HG03520 (cell line): ENCODE measurements around the gene GLI1.
"Not testable (repeated sequence)": the region's sequence is repeated elsewhere in the genome, so short reads cannot be mapped to it uniquely, and the experiment has no call there.

Experiments
- ATAC-seq: cut with Tn5 transposase; IDR thresholded peaks from one replicate; pipeline ENCODE4 v1.9.1; 2021; ENCODE audit warnings: mild to moderate bottlenecking, moderate library complexity; ENCODE audit not compliant: unreplicated experiment

GLI1 gene

DNA sequence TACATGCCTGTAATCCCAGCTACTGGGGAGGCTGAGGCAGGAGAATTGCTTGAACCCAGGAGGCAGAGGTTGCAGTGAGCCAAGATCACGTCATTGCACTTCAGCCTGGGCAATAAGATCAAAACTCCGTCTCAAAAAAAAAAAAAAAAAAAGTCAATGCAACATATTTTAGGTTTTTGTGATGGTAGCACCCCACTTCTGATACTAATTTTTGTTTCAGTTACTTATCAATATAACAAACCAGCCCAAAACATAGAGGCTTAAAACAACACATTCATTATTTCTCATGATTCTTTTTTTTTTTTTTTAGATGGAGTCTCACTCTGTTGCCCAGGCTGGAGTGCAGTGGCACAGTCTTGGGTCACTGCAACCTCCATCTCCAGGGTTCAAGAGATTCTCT is 18.2 kb upstream of the GLI1 start:
- not testable (repeated sequence) for ATAC-seq

DNA sequence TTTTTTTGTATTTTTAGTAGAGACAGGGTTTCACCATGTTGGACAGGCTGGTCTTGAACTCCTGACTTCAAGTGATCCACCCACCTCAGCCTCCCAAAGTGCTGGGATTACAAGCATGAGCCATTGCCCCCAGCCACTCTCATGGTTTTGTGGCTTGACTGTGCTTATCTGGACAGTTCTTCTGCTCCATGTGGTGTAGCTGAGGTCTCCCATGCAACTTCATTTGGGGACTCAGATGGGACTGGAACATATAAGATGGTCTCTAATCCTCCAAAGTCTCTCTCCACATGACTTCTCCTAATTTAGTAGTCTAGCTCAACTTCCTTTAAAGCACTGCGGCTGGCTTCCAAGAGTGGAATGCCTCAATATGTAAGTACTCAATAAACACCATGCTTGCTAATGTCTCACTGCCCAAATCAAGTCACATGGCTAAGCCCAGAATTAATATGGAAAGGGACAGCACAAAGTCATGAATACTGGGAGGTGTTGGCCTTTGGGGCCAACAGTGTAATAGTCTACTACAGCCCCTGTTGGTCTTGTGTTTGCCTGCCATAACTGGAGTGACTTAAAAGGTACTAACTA is 17.6 kb upstream of the GLI1 start:
- no peak for ATAC-seq

DNA sequence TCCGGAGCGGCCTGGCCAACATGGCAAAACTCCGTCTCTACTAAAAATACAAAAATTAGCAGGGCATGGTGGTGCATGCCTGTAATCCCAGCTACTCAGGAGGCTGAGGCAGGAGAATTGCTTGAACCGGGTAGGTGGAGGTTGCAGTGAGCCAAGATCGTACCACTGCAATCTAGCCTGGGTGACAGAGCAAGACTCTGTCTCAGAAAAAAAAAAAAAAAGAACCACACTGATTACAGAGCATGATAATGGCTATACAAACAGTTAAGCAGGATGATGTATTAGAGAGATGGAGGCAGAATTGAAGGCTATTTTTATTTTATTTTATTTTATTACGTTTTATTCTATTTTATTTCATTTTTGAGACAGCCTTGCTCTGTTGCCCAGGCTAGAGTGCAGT is 15.2 kb upstream of the GLI1 start:
- ATAC-seq, result not testable (repeated sequence)

DNA sequence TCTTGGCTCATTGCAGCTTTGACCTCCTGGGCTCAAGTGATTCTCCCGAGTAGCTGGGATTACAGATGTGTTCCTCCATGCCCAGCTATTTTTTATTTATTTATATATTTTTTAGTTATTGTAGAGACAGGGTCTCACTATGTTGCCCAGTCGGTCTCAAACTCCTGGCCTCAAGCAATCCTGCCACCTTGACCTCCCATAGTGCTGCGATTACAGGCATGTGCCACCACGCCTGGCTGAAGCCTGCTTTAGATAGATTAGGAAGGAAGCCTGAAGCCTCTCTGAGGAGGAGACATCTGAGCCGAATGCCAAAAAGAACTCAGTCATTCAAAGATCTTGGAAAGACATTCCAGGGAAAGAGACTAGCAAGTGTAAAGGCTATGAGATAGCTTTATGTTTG is 14.8 kb upstream of the GLI1 start:
- ATAC-seq, result no peak

DNA sequence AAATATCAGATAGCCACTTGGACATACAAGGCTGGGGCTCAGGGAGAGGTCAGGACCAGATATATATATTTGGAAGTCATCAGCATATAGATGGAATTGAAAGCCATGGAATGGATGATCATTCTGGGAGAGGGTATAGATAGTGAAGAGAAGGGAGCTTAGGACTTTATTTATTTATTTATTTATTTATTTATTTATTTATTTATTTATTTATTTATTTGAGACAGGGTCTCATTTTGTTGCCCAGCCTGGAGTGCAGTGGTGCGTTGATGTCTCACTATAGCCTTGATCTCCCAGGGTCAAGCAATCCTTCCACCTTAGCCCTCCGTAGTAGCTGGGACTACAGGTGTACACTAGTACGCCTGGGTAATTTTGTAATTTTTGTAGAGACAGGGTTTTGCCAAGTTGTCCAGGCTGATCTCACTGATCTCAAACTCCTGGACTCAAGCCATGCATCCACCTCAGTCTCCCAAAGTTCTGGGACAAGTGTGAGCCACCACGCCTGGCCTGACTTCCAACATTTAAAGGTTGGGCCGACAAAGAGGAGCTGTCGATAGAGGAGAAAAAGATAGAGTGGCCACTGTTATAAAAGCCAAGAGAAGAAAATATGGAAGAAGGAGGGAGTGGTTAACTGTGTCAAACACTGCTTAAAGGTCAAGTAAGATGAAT is 13.2 kb upstream of the GLI1 start:
- no peak for ATAC-seq

DNA sequence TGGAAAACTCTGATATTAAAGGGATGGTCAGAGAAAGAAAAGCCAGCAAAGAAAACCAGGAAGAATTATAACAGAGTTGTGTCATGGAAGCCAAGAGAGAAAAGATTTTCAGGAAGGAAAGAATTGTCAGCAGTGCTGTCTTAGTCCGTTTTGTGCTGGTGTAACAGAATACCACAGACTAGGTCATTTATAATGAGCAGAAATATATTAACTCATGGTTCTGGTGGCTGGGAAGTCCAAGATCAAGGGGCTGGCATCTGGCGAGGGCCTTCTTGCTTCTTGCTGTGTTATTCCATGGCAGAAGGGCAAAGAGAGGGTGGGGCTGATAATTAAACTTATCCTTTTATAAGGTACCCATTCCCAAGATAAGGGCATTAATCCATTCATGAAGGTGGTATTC is 10.9 kb upstream of the GLI1 start:
- ATAC-seq, result no peak

DNA sequence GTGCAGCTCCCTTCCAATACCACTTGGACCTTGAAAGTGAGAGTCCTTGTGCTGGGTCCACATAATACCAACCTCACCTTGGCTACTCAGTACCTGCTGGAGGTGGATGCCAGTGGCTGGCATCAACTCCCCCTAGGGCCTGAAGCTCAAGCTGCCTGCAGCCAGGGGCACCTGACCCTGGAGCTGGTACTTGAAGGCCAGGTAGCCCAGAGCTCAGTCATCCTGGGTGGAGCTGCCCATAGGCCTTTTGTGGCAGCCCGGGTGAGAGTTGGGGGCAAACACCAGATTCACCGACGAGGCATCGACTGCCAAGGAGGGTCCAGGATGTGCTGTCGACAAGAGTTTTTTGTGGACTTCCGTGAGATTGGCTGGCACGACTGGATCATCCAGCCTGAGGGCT is 10.2 kb upstream of the GLI1 start:
- no peak for ATAC-seq

DNA sequence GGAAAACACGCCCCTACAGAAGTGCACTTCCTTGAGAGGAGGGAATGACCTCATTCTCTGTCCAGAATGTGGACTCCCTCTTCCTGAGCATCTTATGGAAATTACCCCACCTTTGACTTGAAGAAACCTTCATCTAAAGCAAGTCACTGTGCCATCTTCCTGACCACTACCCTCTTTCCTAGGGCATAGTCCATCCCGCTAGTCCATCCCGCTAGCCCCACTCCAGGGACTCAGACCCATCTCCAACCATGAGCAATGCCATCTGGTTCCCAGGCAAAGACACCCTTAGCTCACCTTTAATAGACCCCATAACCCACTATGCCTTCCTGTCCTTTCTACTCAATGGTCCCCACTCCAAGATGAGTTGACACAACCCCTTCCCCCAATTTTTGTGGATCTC is 9.5 kb upstream of the GLI1 start:
- ATAC-seq, result no peak

DNA sequence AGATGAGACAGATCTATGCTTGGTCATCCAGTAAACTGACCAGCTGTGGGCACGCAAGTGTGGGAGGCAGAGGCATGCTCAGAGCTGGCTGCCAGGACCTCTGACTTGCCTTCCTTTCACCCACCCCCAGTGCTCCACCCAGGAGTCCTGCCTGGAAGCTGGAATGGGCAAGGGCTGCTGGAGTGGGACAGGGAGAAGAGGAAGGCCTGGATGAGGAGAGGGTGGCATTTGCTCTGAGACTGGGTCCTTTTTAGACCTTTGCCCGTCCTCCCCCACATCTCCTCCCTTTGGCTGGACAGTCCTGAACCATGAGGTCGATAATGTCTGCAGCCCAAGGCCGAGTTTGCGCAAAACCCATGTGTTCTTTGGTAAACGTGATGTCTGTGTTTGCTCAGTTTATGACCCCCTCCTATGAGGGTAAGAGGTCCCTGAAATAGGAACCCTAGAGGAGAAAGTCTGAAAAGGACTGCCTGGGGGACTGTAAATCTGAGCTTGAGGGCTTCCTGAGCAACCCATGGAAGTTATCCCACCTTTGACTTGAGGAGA is 8.3 kb upstream of the GLI1 start:
- no peak for ATAC-seq

DNA sequence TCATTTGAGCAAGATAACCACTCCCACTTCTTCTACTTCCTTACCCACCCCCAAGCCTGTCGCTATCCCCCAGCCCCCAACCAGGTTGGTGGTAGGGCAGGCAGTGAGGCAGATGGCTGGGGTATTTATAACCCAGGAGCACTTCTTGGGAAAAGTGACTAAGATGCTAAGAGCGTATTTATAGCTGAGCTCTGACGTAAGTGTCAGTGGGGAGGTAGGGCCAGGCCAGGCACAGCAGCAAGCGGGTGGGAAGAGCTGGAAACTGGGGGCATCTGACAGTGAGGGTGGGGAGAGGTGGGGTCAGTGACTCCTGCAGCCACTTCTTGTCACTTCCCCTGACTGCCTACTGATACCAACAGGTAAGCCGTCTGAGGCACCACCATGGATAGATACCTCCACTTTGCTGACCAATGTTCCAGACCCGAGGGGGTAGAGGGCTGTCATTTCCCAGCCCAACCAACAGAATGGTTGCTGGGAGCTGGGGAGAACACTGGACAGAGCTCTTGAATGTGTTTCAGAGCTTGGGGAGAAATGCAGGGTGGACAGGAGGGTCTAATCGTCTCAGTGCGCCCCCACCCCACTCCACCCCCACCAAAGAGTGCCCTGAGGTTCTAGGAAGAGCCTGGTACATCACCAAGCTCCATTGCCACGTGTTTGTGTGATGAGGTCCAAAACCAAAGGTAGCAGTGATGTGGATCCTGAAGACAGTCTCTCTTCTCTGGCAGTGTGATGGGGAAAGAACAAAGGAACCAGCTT is 7.2 kb upstream of the GLI1 start:
- ATAC-seq, result no peak

DNA sequence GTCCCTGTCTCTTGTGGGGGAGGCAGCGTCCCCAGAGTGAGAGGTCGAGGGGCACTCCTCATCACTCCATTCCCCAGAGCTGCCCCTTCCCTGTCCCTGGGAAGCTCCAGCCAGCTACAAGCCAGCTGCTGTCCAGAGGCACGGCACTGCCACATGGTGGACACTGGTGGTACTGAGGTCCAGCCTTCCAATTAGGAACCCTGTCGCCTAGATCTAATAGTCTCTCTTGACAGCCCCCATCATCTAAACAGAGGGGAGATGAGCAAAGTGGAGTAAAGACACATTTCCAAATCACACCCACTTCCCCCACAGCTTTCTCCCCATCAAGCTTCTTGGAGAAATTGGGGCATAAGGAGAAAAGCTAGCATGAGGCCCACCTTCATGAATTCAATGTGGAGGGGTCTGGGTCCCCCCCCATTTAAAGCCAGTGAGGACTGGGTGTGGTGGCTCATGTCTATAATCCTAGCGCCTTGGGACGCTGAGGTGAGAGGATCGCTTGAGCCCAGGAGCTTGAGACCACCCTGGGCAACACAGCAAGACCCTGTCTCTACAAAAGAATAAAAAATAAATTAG is 6.6 kb upstream of the GLI1 start:
- ATAC-seq, result no peak

DNA sequence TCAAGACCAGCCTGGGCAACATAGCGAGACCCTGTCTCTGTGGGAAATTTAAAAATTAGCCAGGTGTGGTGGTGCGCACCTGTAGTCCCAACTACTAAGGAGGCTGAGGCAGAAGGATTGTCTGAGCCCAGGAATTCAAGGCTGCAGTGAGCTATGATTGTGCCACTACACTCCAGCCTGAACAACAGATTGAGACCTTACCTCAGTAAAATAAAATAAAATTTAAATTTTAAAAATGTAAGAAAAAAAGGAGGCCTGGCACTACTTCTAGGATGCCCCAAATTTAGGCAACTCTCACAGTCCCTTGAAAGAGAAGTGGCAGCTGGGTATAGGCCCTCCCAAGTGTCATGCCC is 5.4 kb upstream of the GLI1 start:
- no peak for ATAC-seq

DNA sequence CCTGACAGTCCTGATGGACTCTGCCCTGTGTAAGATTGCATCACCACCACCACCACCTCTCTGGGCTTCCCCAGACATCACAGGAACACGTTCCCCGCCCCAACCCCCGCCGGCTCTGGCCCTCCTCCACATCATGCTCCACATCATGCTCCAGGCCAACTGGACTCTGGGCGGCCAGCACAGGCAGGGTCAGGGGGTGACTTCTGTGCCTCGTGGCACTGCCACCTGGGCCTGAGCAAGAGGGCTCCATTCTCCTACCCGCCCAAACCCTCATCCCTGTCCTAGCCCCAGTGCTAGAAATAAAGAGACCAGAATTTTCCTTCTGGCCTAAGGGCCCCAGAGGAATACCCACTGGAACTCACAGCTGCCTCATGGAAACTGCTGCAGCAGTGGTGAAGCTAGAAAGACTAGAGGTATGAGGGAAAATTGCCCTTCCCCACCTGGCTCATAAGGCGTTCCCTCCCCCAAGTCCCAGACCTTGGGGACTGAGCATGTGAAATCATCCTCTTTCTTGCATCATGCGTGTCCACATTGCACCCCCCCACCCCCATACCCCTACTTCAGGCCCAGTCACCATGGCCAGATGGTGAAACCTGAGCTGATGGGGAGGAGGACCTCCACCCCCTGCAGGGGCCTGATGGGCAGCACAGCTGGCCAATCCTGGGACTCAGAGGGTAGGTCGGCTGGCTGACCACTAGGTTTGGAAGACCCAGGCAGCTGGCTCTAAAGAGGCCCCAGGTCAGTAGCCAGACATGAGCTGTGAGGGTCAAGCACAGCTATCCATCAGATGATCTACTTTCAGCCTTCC is 4.8 kb upstream of the GLI1 start, which contains the start of gene INHBE:
INHBE (plus strand) TSS at position 742 of the 808 bp plus-strand sequence. CDS start 230 bp downstream, outside the sequence.
- no peak for ATAC-seq

DNA sequence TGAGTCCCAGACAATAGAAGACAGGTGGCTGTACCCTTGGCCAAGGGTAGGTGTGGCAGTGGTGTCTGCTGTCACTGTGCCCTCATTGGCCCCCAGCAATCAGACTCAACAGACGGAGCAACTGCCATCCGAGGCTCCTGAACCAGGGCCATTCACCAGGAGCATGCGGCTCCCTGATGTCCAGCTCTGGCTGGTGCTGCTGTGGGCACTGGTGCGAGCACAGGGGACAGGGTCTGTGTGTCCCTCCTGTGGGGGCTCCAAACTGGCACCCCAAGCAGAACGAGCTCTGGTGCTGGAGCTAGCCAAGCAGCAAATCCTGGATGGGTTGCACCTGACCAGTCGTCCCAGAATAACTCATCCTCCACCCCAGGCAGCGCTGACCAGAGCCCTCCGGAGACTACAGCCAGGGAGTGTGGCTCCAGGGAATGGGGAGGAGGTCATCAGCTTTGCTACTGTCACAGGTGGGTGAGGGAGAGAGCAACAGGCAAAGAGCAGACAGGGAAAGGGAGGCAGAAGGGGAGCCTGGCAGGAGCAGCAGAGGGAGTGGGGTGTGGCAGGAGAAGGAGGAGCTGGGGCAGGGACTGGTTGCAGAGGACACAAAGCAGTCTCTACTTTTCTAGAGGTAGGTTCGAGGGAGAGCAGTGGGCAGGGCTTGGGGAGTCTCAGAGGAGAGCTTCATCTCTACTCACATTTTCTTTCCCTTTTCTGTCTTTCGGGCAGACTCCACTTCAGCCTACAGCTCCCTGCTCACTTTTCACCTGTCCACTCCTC is 4.0 kb upstream of the GLI1 start:
- ATAC-seq, result no peak

DNA sequence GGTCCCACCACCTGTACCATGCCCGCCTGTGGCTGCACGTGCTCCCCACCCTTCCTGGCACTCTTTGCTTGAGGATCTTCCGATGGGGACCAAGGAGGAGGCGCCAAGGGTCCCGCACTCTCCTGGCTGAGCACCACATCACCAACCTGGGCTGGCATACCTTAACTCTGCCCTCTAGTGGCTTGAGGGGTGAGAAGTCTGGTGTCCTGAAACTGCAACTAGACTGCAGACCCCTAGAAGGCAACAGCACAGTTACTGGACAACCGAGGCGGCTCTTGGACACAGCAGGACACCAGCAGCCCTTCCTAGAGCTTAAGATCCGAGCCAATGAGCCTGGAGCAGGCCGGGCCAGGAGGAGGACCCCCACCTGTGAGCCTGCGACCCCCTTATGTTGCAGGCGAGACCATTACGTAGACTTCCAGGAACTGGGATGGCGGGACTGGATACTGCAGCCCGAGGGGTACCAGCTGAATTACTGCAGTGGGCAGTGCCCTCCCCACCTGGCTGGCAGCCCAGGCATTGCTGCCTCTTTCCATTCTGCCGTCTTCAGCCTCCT is 3.4 kb upstream of the GLI1 start:
- no peak for ATAC-seq

DNA sequence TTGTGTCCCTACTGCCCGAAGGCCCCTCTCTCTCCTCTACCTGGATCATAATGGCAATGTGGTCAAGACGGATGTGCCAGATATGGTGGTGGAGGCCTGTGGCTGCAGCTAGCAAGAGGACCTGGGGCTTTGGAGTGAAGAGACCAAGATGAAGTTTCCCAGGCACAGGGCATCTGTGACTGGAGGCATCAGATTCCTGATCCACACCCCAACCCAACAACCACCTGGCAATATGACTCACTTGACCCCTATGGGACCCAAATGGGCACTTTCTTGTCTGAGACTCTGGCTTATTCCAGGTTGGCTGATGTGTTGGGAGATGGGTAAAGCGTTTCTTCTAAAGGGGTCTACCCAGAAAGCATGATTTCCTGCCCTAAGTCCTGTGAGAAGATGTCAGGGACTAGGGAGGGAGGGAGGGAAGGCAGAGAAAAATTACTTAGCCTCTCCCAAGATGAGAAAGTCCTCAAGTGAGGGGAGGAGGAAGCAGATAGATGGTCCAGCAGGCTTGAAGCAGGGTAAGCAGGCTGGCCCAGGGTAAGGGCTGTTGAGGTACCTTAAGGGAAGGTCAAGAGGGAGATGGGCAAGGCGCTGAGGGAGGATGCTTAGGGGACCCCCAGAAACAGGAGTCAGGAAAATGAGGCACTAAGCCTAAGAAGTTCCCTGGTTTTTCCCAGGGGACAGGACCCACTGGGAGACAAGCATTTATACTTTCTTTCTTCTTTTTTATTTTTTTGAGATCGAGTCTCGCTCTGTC is 2.7 kb upstream of the GLI1 start:
- ATAC-seq, result no peak

DNA sequence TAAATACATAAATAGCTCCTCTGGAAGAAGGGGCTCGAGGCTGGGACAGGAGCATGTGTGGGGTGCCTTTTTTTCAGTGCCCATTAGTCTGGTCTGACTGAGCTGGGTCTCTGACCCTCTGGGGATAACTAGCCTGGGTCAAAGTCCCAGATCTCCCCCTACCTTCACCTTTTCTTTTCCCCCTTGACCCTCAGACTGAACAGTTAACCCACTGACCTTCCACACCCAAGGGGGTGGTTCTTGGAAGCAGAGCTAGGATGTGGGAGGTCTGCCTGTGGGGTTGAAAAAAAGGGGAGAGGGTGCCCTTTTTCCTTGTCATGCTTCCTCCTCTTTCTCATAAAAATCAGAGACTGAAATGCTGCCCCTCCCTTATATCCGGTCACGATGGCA is 925 bp upstream of the GLI1 start:
- ATAC-seq, result no peak

DNA sequence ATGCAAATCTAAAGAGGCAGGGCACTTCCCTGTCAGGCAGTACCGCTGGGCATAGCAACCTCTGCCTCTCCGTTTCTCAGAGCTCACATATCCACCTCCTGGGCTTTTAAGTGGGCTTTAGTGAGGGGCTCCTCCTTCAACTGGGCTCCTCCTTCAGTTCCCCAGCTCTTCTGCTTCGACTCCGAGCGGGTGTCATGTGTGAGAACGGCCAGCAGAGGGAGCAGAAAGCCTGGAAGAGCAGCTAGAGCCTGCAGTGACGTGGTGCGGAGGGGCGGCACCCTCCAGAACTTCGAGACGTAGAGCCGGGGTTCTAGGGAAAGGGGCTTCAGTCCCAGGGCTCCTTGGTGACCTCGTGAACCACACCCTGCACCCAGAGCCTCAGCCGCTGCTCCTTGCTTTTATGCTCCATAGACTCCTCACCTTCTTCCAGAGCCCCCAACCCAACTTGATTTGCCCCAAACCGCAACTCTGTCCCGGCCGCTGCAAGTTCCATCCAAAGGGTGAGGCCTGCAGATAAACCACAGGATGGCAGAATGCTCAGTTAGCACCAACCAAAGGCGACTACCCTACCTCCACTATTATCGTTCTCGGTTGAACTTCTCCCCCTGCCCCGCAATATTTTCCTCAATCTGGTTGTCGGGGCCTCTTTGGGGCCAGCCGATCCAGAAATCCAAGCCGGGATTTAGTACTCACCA is 383 bp upstream of the GLI1 start:
- peak; percentile 57 for ATAC-seq

DNA sequence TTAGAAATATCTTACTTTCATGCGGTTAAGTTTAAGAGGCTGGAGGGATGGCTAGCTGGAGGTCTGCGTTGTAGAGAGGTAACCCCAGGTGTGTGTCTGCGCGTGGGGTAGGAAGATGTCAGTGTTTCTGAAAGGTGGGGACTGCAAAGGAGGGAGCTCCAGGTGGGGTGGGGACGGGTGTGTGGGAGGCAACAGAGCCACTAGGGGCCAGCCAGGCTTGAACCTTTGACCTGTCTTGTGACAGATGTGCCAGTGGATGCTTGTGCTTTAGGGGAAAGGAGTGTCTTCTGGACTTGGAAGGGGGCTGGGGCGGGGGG is 841 bp downstream of the GLI1 start:
- ATAC-seq, result no peak
